NCI-H1436 (cell line): Measurements from ENCODE around the gene PCK2.

ENCODE experiments used
- DNase-seq: peaks from one replicate; lab custom pipeline; 2025; lab: John Stamatoyannopoulos, UW

The PCK2 gene

DNA sequence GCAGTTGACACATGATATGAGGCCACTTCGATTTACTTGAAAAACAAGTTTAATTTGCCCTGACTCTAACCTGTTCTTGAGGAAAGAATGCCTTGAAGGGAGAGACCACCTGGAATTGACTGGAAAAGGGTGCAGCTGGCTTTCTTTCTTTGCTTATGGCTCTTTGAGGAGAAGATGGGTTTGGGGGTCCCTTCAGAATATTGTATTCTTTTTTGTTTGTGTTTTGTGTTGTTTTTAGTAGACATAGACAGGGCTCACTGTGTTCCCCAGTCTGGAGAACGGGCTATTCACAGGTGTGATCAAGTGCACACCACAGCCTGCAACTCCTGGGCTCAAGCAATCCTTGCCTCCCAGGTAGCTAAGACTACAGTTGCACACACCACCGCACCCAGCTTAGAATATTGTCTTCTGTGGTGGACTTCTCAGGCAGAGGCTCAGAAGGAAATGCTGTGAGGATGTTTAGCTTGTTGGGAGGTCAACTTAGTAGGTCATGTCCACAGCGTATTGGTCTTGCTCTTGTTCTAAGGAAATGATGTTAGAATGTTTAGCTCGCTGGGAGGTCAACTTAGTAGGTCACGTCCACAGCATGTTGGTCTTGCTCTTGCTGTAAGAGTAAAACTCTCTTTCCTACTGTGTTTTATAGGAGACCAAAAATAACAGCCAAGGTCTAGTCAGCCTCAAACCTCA, 22.2 kb downstream of the PCK2 start:
- no peak for DNase-seq

DNA sequence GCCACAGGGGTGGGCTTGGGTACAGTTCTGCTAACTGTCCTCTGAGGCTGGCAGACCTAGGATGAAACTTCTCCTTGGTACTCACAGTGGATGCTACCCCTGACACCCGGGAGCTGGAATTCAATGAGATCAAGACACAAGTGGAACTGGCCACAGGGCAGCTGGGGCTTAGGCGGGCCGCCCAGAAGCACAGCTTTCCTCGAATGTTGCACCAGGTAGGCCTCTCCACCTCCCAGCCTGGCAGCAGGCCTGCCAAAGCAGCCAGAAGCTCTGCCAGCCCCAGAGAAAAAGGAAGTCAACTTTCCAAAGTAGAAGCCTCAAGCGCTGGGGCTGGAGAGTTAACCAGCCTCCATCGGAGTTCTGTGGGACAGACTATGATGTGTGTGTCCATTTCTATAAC, 23.1 kb downstream of the PCK2 start:
- DNase-seq: no peak

DNA sequence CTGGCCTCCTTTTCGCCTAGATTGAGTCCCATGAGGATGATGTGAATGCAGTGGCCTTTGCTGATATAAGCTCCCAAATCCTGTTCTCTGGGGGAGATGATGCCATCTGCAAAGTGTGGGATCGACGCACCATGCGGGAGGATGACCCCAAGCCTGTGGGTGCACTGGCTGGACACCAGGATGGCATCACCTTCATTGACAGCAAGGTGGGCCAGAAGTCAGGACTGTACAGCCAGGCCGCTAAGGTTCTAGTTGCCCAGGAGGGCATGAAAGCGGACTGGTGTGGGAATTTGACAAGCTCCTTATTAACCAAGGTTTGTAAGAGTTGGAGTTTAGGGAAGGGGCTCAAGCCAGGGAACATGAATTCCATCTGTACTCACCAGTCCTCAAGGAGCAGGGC, 25.6 kb downstream of the PCK2 start:
- no peak for DNase-seq

DNA sequence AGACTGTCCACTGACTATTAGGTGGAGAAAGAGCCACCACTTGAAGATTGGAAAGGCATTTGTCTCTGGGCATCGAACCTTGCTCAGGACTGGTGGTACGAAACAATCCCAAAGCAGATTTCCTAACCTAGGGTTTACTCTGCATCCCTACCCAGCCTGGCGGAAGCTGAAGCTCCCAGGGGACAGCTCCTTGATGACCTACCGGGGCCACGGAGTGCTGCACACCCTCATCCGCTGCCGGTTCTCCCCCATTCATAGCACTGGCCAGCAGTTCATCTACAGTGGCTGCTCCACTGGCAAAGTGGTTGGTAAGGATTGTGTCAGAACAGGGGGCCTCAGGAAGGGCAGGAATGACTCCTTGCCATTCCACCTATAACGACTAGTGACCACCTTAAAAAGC, 27.1 kb downstream of the PCK2 start:
- no peak for DNase-seq

DNA sequence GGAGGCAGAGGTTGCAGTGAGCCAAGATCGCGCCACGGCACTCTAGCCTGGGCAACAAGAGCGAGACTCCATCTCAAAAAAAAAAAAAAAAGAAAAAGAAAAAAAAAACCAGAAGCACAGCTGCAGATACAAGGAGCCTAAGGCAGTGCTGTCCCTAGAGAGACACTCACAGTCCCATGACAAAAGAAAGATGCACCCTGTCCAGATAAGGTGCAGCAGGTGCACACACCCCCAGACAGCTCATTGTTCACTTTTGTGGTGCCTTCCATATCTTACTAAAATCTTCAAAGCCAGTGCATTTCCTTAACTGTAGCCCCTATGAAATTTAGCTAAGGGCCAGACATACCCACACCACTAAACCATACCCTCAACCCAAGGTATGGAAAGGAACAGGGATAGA, 28.3 kb downstream of the PCK2 start:
- DNase-seq: no peak

DNA sequence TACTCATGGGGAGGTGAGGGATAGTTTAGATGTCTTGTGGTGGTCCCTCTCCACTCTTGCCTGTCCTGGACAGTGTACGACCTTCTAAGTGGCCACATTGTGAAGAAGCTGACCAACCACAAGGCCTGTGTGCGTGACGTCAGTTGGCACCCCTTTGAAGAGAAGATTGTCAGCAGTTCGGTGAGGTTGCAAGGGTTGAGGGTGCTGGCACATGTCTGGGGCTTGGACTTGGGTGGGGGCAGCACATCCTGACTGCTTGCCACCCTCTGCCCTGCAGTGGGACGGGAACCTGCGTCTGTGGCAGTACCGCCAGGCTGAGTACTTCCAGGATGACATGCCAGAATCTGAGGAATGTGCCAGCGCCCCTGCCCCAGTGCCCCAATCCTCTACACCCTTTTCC, 28.8 kb downstream of the PCK2 start:
- no peak for DNase-seq

DNA sequence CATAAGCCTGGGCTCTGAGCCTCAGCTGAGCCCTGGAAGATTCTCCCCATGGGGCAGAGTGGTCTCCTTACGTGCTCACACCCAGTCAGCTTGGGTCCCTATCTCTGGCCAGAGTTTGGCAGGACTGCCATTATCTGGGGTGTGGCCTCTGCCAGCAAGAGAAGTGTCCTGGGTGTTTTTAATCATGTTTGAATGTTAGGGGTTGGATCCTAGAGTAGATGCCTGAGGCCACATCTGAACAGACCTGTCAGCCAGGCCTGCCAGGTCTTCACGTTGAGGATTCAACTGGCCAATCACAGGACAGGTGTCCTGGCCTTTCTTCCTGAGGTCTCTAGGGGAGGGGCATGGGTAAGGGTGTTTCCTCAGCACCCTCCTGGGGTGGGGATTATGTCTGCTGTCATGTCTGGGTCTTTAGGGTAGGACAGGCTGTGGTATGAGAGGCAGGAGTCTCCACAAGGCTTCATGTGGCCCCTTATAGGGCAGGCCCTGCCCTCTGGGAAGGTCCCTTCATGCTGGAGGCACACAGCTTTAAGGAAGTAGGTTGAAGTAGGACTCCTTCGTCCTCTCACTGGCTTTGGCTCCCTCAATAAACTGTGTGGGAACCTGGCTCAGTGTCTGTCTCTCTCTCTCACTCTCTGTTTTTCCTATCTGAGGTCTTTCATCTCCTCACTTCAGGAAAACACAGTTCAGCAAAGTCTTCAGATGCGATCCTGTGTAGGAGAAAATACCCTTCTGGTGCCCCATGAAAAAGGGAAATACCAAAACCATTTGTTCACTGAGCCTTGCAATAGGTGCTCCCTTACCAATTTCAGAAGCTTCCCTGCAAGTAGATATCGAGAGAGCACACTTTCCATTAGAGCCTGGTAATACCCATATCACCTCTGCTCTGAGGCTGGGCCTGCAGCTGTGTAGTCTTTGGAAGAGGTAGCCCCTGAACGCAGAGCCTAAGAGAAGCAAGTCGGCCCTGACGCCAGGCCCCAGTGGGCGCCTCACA, 29.6 kb downstream of the PCK2 start:
- DNase-seq: no peak

DNA sequence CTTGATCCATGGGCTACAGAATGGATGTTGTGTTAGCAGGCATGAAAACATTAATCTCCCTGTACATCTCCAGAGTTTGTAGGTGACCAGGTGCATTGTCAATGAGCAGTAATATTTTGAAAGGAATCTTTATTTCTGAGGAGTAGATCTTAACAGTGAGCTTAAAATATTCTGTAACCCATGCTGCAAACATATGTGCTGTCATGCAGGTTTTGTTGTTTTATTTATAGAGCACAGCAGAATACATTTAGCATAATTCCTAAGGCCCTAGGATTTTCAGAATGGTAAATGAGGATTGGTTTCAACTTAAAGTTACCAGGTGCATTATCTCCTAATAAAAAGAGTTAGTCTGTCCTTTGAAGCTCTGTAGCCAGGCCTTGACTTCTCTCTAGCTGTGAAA, 32.8 kb downstream of the PCK2 start:
- no peak for DNase-seq

DNA sequence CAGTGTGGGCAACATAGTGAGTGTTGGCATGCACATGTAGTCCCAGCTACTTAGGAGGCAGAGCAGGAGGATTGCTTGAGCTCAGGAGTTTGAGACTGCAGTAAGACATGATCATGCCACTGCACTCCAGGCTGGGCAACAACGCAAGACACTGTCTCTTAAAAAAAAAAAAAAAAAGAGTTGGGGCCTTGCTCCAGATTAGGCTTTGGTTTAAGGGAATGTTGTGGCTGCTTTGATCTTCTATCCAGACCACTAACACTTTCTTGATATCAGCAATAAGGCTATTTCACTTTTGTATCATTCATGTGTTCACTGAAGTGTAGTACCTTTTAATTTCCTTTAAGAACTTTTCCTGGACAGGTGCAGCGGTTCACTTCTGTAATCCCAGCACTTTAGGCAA, 33.6 kb downstream of the PCK2 start:
- DNase-seq: no peak

DNA sequence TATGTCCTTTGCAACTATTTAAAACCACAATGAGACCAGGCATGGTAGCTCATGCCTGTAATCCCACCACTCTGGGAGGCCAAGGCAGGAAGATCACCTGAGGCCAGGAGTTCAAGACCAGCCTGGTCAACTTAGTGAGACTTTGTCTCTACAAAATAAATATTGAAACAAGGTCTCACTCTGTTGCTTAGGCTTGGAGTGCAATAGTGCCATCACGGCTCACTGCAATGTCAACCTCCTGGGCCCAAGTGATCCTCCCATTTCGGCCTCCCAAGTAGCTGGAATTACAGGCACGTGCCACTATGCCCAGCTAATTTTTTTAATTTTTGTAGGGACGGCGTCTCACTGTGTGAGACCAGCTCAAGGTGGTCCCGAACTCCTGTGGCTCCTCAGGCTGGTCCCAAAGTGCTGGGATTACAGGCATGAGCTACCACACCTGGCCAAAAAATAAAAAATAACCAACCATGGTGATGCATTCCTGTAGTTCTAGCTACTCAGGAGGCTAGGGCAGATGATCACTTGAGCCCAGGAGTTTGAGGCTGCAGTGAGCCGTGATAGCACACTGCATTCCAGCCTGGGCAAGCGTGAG, 35.4 kb downstream of the PCK2 start:
- DNase-seq: no peak

DNA sequence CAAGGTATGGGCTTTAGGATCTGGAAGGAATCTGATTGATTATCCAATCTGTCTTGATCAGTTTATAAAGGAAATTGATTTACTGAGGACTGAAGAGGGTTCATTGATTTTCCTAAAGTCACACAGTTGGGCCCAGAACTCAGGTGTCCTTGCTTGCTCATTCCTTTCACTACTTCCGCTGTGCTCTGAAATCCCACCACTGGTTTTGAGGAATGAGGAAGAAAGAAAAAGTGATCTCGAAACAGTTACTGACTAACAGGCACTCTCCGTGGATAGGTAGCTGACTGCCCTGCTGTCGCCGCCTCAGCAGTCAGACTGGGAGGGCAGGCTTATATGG, 36.2 kb downstream of the PCK2 start, which contains the start of gene FITM1:
TSS of gene FITM1 (plus strand) at position 280 of the 337 bp plus-strand sequence. CDS start 905 bp downstream, outside the sequence.
- no peak for DNase-seq

DNA sequence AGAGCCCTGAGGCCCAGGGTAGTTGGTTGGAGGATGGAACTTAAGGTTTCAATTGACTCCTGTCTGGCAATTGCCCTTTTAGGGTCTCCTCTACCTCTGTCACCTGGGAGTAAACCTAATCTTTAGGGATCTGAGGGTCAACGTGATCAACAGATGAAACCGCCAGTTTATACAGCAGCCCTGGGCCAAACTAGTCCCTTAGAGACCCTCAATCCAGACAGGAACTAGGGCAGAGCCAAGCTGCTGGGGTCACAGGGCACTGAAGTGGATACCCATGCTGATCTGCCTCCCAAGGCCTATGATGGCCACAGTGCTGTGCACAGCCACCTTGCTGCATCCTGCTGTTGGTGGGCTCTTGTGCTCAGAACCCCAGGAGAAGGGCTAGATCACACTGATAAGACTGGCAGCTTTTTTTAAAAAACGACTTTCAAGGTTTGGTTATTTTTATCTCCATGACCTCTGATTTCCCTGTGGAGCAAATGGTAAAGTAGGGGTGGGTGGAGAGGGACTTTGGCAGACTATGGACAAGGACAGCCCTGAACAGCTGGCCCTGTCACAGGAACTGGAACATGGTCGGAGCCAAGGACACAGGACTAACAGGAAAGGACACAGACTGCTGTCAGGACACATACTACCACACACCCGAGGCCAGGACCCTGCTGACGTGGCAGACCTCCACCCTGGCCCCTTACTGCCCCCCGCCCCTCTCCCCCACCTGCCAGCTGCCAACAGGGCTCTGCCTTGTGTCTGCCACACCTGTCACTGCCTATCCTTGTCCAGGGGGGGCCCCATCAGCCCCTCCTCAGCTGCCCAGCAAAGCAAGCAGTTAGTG, 36.8 kb downstream of the PCK2 start:
- no peak for DNase-seq

DNA sequence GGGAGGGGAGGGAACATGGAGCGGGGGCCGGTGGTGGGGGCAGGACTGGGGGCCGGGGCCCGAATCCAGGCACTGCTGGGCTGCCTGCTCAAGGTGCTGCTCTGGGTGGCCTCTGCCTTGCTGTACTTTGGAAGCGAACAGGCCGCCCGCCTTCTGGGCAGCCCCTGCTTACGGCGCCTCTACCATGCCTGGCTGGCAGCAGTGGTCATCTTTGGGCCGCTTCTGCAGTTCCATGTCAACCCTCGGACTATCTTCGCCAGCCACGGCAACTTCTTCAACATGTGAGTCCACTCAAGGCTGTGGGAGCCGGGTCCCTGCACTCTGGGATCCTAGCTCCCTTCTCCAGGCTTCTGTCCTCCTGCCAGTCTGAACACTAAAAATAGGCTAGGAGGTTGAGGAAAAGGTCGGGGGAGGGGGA, 37.4 kb downstream of the PCK2 start:
- no peak for DNase-seq

DNA sequence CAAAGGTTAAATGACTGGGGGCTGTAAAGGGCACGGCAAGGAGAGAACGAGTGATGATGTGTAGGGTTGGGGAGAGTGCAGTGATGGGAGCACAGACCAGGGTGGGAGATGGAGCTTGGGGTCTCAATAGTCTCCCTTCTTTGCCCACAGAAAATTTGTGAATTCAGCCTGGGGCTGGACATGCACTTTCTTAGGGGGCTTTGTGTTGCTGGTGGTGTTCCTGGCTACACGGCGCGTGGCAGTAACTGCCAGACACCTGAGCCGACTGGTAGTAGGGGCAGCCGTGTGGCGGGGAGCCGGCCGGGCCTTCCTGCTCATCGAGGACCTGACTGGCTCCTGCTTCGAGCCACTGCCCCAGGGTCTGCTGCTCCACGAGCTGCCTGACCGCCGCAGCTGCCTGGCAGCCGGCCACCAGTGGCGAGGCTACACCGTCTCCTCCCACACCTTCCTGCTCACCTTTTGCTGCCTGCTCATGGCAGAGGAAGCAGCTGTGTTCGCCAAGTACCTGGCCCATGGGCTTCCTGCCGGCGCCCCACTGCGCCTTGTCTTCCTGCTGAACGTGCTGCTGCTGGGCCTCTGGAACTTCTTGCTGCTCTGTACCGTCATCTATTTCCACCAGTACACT, 38.1 kb downstream of the PCK2 start:
- no peak for DNase-seq

DNA sequence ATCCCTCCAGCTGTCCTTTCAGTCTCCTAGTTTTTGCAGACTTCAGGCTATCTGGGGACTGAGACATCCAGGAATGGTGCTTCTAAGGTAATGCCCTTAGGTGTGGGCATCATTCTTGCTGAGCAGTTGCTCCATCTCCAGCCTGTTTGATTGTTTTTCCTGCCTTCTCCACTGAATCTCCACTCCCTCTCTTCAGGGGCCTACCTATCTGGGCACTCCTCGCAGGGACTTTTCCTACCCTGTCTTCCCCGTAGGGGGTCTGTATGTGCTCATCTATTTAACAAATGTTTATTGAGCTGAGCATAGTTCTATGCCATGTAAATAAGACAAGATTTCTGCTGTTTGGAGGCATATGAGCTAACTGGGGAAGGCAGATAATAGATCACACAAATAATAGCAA, 38.9 kb downstream of the PCK2 start:
- DNase-seq: no peak

DNA sequence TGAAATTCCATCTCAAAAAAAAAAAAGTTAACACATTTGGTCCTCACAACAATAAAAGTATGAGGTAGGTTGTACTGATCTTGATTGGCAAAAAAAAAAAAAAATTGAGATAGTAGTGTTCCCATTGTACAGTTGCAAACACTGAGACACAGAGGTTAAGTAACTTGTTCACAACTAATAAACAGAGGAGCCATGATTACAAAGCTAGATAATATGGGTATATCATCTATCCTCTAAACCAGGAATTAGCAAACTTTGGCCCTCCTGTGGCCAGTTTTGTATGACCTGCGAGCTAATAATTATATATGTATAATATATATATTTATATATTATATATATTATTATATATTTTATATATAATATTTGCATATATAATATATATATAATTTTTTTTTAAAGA, 39.6 kb downstream of the PCK2 start:
- no peak for DNase-seq

DNA sequence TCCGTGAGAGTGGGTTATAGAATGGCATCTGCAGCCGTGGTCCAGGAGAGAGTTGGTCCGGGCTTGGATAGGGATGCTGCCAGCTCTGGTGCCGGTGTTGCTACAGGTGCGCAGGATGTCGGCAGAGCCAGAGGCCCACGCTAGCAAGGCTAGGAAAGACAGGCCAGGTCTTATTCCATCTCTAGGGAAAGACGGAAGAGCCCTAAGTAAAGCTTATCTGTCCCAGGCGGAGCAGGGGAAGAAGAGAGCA, 41.4 kb downstream of the PCK2 start:
- DNase-seq: no peak

DNA sequence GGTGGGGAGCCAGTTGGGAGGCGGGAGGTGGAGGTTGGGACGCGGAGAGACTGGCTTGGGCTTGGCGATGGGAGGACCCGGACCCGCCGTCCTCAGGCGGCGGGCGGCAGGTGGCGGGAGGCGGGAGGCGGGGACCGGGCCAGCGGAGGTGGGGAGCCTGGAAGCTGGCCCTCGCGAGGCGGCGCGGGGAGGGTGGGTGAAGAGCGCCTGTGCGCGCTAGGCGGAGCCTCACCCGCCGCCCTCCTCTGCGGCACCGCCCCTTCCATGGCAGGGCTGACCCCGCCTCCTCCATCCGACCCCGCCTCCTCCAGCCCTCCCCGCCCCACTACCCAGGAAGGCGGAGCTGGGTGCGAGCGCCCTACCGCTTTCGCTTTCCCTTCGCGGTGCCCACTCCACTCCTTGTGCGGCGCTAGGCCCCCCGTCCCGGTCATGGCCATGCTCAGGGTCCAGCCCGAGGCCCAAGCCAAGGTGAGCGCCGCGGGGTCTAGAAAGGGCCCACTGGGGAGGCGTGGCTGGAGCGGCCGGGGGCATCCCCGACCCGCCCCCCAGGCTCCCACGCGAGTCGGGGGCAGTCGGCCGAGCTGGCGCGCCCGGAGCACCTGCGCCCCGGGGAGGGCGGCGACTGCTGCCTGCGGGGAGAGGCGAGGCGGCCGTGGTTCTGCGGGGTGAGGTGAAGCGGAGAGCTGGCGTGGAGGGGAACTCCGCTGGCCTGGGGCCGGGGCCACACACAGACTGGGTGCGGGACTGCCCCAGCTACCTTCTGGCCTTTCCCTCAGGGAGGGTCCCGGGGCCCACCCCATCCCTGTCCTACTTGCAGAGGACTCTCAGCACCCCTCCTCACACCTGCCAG, 41.9 kb downstream of the PCK2 start, which contains the start of gene PSME1:
TSS of gene PSME1 (plus strand) at position 361 of the 850 bp plus-strand sequence. CDS start at position 430, 69 bp downstream.
- DNase-seq: peak; percentile 92

DNA sequence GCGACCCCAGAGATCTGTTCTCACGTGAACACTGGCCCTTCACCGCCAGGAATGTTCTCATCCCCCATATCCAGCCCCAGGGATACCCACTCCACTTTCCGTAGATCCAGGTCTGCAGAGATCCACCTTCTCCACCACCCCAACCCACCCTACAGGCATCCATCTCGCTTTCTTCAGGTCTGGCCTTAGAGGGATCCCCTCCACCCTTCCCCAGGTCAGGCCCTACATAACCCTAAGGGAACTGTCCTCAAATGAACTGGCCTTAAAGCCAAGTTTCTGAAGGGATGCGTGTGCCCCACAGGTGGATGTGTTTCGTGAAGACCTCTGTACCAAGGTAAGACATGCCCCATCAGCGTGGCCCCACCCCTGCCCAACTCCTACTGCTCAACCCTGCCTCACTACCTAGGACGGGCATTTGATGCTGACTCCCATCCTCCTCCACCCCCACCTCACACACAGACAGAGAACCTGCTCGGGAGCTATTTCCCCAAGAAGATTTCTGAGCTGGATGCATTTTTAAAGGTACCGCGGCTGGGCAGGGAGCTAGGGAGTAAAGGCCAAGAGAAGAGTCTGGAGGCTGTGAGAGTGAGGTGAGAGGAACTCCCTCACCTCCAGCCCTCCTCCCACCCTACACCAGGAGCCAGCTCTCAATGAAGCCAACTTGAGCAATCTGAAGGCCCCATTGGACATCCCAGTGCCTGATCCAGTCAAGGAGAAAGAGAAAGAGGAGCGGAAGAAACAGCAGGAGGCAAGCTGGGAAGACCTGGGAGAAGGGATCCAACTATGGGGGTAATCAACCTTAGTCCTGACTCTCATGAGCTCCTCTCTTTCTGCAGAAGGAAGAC, 42.8 kb downstream of the PCK2 start:
- DNase-seq: no peak
